Right lobe of liver (tissue), 6 donors: ENCODE data around the gene PDIA4. TPM values are rescaled to one million over a fixed set of nuclear protein-coding genes. Genes with fewer than 3 reads are reported as not detected.

Source experiments
- ATAC-seq, 4 donors: fragments of 200-7000 bp; cut with Tn5 transposase; one replicate each; pipeline ENCODE4 v1.9.1; 2020; ENCODE audit warnings: mild to moderate bottlenecking in 4 of 4, moderate library complexity in 4 of 4
- DNase-seq, 3 donors: peaks; one replicate each; pipeline ENCODE4 v3.0.0-alpha.2; 2020
- H3K27ac ChIP-seq, 3 donors: fragments of 200-600 bp; one replicate each; pipeline ENCODE4 v1.8.0; 2022
- H3K27me3 ChIP-seq, 2 donors: fragments of 200-600 bp; one replicate each; pipeline ENCODE4 v1.8.0; 2022
- H3K36me3 ChIP-seq, 4 donors: fragments of 200-600 bp; sonication (generic) in 1 of 4; one replicate each; pipeline versions ENCODE4 v1.5.1 to v1.8.0; 2017 to 2022; ENCODE audit warnings: control low read depth in 1 of 4
- H3K4me1 ChIP-seq, 4 donors: fragments of 200-600 bp; sonication (generic) in 1 of 4; one replicate each; pipeline versions ENCODE4 v1.5.1 to v1.8.0; 2017 to 2022; ENCODE audit warnings: control low read depth in 1 of 4
- H3K4me3 ChIP-seq, 3 donors: fragments of 200-600 bp; one replicate each; pipeline ENCODE4 v1.8.0; 2022
- H3K9me3 ChIP-seq, 4 donors: fragments of 200-600 bp; sonication (generic) in 1 of 4; one replicate each; pipeline versions ENCODE4 v1.5.1 to v1.8.0; 2017 to 2022; ENCODE audit warnings: control low read depth in 1 of 4
- CTCF ChIP-seq, 4 donors: fragments of 200-600 bp in 3 of 4; fragments of 450-650 bp in 1 of 4; IDR thresholded peaks; one replicate each; pipeline versions ENCODE4 v1.5.1 to v1.8.0; 2016 to 2022; ENCODE audit warnings: antibody characterized with exemption in 4 of 4, mild to moderate bottlenecking in 2 of 4
- POLR2A ChIP-seq: fragments of 450-650 bp; IDR thresholded peaks from one replicate; pipeline ENCODE4 v1.6.1; 2017; ENCODE audit warnings: antibody characterized with exemption, mild to moderate bottlenecking
- WGBS: methylation state at CpG from one replicate; pipeline ENCODE4 v1.1.6; 2018; ENCODE audit warnings: low coverage, low lambda C conversion rate; ENCODE audit not compliant: insufficient coverage; ENCODE audit errors: missing lambda C conversion rate; 5-methylcytosine and 5-hydroxymethylcytosine counted together
- intact Hi-C, 2 donors: fragments of 100-400 bp; cut with DNase I; formaldehyde crosslinking; loops; one replicate each; pipeline versions ENCODE4 v1.11.2 to v1.14.1; 2022
- total RNA-seq, 6 experiments: library from RNA; depleted of rRNA in 2 of 6; stranded (reverse); fragments of >200 nt in 2 of 6; fragmentation: NEBNext Ultra II Directional in 3 of 6; extraction: Animal tissue kit (Norgen Biotek cat#: 25700) in 3 of 6; gene quantifications; one replicate each; pipeline versions ENCODE4 v1.1.0 to v1.2.4, GENCODE V29; 2016 to 2023
- donor health status: DM: no; HTN: yes; CAD: no.
- donor health status: DM: no; HTN: no; CAD: no.
- donor health status: DM: no; HTN: no; CAD: no.
- donor health status: DM: no; HTN: yes; CAD: no.
- donor health status: DM: no; HTN: yes; CAD: no.

Gene PDIA4
- total RNA-seq, 6 experiments from 2014 or later: 218 to 368 (median 272) TPM

GRCh38 chr7:149027611-149028345 lies 527 bp downstream of the PDIA4 start:
- ATAC-seq (peak in 2 of 4 donors; percentile 1 to 3), DNase-seq (no peak)
- intact Hi-C loops: no loop called here
- Histone ChIP-seq H3K27ac (peak overlapping the region; percentile 71 to 87 (median 84)), H3K9me3 (no peaks in the 10 kb centered on the region), H3K4me1 (peaks cover 0 to 22% (median 8%) of the 10 kb centered on the region in 4 donors), H3K27me3 (no peaks in the 10 kb centered on the region), H3K36me3 (peaks cover 0 to 10% (median 2%) of the 10 kb centered on the region in 4 donors), H3K4me3 (peak overlapping the region; percentile 91 to 96 (median 95))
- WGBS: 2% methylated on average over 29 of the region's 43 CpGs
- no peak for TF ChIP-seq CTCF (IDR thresholded peaks at IDR 0.05)
- no peak for TF ChIP-seq POLR2A

GRCh38 chr7:149027055-149027454 lies 1.2 kb downstream of the PDIA4 start:
- DNase-seq (no peak), ATAC-seq (peak in 2 of 4 donors; percentile 2)
- Histone ChIP-seq H3K36me3 (peaks cover 0 to 10% (median 2%) of the 10 kb centered on the region in 4 donors), H3K27ac (peak overlapping the region in 2 of 3 donors; percentile 84 to 87), H3K4me1 (peaks cover 0 to 22% (median 8%) of the 10 kb centered on the region in 4 donors), H3K9me3 (no peaks in the 10 kb centered on the region), H3K4me3 (peak overlapping the region; percentile 91 to 96 (median 95)), H3K27me3 (no peaks in the 10 kb centered on the region)
- TF ChIP-seq CTCF (IDR thresholded peaks at IDR 0.05): no peak
- peak; percentile 19 for TF ChIP-seq POLR2A
- intact Hi-C loops: no loop called here
- 11% methylated on average over 10 of the region's 10 CpGs for WGBS

GRCh38 chr7:149023662-149024061 lies 4.6 kb downstream of the PDIA4 start:
- Histone ChIP-seq H3K27me3 (no peaks in the 10 kb centered on the region), H3K9me3 (no peaks in the 10 kb centered on the region), H3K4me1 (peaks cover 0 to 16% (median 8%) of the 10 kb centered on the region in 4 donors), H3K27ac (no peak overlapping the region), H3K4me3 (no peak overlapping the region), H3K36me3 (peaks cover 0 to 32% (median 14%) of the 10 kb centered on the region in 4 donors)
- DNase-seq (no peak), ATAC-seq (no peak)
- 77% methylated on average over 7 of the region's 7 CpGs for WGBS
- intact Hi-C loops: no loop called here
- TF ChIP-seq POLR2A (no peak), CTCF (IDR thresholded peaks at IDR 0.05) (no peak)

GRCh38 chr7:149022756-149023360 lies 5.4 kb downstream of the PDIA4 start:
- WGBS: 60% methylated on average over 1 of the region's 6 CpGs
- Histone ChIP-seq H3K27ac (no peak overlapping the region), H3K9me3 (no peaks in the 10 kb centered on the region), H3K4me3 (no peak overlapping the region), H3K4me1 (peaks cover 0 to 16% (median 8%) of the 10 kb centered on the region in 4 donors), H3K36me3 (peaks cover 0 to 38% (median 15%) of the 10 kb centered on the region in 4 donors), H3K27me3 (no peaks in the 10 kb centered on the region)
- intact Hi-C loops: no loop called here
- TF ChIP-seq CTCF (IDR thresholded peaks at IDR 0.05) (no peak), POLR2A (no peak)
- DNase-seq: peak in 1 of 3 donors; percentile 22
- no peak for ATAC-seq
